ENCODE measurements around the gene GPR21.

GPR21 gene

DNA sequence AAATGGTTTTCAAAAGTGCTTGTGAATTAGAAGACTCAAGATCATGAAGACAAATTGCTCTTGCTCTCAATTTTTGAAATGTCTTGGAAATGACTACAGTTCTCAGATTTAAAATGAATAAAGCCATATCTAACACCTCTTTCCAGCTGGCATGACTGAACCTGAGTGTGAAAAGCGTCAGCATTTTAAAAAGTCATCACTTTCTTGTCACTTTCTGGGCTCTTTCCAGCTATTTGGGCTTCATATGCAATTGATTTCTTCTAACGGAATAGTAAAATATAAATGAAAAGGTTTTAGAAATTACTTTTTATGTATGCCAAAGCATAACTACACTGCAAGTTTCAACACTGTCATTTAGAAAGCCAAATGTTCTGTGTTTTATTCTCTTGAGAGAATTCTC is 2.3 kb downstream of the GPR21 start:
- POLR2A ChIA-PET (ENCODE audit: low non-redundant PET) = no interaction called here
- no peak overlapping the region for H3K27ac ChIP-seq
- DNase-seq (ENCODE audit: low spot score) = no peak
- CTCF ChIA-PET = interaction anchor here (0.6 kb wide), 1 partner anchor 1284 kb away, joined by 3 read pairs; no protein-coding TSS in a partner anchor
- TF ChIP-seq, protein P1, sequence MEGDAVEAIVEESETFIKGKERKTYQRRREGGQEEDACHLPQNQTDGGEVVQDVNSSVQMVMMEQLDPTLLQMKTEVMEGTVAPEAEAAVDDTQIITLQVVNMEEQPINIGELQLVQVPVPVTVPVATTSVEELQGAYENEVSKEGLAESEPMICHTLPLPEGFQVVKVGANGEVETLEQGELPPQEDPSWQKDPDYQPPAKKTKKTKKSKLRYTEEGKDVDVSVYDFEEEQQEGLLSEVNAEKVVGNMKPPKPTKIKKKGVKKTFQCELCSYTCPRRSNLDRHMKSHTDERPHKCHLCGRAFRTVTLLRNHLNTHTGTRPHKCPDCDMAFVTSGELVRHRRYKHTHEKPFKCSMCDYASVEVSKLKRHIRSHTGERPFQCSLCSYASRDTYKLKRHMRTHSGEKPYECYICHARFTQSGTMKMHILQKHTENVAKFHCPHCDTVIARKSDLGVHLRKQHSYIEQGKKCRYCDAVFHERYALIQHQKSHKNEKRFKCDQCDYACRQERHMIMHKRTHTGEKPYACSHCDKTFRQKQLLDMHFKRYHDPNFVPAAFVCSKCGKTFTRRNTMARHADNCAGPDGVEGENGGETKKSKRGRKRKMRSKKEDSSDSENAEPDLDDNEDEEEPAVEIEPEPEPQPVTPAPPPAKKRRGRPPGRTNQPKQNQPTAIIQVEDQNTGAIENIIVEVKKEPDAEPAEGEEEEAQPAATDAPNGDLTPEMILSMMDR (conservative IDR thresholded peaks at IDR 0.05; ENCODE audit: low read depth) = no peak

DNA sequence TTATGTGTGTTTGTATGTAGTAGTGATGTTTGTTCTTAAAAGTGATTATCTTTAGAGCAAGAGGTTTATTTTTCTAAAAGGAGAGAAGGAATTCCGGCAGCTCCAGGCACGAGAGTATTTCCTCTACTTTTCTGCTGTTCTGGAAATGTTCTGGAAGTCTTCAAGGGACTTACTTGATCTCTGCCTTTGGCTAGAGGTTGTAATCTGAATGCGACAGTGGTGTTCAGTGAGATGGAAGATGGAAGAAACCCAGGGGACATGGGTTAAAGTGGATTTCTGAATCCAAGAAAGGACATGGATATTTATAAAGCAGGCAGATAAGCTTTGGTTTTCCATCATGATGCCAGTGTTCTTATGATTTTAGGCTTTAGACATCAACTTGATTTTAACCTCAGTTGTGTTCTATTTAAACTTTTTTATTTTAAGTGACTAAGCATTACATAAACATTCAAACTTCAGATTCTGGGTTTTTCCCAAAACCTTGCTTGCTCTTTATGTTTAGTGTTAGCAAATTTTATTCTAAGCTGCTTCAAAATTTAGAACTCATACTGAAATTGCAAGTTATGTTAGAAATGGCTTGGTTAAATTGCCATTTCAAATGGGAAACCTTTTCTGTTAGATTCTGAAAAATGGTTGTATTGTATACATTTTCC is 3.6 kb downstream of the GPR21 start:
- DNase-seq (ENCODE audit: low spot score) = no peak
- H3K27ac ChIP-seq = no peak overlapping the region
- TF ChIP-seq, protein P1 (conservative IDR thresholded peaks at IDR 0.05; ENCODE audit: low read depth) = no peak
- POLR2A ChIA-PET (ENCODE audit: low non-redundant PET) = no interaction called here
- CTCF ChIA-PET = no interaction called here

DNA sequence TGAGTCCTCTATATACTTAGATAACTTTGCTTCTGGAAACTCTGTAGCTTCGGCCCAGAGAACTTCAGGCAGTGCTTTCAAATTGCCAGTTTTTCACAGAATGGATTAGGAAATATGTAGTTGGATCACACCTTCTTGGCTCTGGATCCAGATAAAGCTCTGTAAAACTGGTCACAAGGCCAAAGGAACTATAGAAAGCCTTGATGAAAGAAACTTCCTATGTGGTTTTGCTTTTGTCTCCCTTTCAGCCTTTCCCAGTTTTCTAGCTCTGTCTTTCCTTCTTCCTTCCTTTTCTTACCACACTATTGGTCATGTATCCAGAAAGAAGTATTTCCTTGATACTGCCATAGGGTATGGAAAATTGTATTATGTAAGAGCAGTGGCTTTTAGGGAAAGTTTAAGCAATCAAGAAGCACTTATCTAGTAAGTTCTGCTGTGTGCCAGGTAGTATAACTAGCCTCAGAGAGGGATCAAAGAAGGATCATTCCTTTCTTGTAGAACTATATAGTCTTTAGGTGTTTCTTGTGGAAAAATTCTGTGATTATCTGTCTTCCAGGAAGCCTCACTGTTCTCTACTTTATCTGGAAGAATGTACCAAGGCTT is 6.3 kb downstream of the GPR21 start:
- ChIA-PET POLR2A (ENCODE audit: low non-redundant PET) (no interaction called here), CTCF (interaction anchor here (0.7 kb wide), 1 partner anchor 13 kb away, joined by 4 read pairs; no protein-coding TSS in a partner anchor)
- no peak overlapping the region for H3K27ac ChIP-seq
- no peak for DNase-seq (ENCODE audit: low spot score)
- TF ChIP-seq, protein P1 (conservative IDR thresholded peaks at IDR 0.05; ENCODE audit: low read depth) = no peak

DNA sequence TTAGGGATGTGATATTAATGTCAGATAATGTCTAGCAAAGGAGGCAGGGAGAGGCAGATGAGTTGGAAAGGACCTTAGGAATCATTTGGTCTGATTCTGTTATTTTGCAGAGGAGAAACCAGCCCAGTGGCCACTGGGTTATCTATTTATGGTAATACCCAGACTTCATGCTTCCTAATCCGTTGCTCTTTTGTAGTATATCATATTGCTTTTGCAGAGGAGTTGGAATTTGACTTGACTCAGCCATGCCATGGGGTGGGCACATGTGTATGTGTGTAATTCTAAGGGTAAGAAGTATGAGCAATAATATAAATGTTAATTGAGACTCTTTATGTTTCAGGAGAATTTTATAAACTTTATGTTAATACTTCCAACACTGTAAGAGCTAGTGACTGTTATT is 7.3 kb downstream of the GPR21 start:
- no peak for DNase-seq (ENCODE audit: low spot score)
- TF ChIP-seq, protein P1 (conservative IDR thresholded peaks at IDR 0.05; ENCODE audit: low read depth) = no peak
- CTCF ChIA-PET = no interaction called here
- H3K27ac ChIP-seq = no peak overlapping the region
- POLR2A ChIA-PET (ENCODE audit: low non-redundant PET) = no interaction called here

DNA sequence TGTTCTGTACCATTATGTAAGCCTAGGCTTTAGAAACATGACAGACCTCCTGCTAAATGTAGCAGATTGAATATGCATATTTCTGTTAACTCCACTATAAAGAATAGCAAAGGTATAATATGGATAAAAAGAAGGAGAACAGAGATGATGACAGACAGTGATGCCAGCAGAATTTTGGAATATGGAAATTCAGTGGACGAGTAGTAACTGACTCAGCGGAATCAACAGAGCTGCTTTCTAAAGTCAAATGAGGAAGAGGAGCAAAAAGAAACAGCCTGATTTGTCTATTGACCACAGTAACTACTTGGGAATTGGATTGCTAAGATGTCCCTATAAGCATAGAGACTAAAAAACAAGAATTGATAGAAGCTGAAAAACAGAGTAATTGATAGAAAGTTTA is 8.0 kb downstream of the GPR21 start:
- DNase-seq (ENCODE audit: low spot score) = no peak
- POLR2A ChIA-PET (ENCODE audit: low non-redundant PET) = no interaction called here
- CTCF ChIA-PET = no interaction called here
- H3K27ac ChIP-seq = no peak overlapping the region
- TF ChIP-seq, protein P1 (conservative IDR thresholded peaks at IDR 0.05; ENCODE audit: low read depth) = no peak

DNA sequence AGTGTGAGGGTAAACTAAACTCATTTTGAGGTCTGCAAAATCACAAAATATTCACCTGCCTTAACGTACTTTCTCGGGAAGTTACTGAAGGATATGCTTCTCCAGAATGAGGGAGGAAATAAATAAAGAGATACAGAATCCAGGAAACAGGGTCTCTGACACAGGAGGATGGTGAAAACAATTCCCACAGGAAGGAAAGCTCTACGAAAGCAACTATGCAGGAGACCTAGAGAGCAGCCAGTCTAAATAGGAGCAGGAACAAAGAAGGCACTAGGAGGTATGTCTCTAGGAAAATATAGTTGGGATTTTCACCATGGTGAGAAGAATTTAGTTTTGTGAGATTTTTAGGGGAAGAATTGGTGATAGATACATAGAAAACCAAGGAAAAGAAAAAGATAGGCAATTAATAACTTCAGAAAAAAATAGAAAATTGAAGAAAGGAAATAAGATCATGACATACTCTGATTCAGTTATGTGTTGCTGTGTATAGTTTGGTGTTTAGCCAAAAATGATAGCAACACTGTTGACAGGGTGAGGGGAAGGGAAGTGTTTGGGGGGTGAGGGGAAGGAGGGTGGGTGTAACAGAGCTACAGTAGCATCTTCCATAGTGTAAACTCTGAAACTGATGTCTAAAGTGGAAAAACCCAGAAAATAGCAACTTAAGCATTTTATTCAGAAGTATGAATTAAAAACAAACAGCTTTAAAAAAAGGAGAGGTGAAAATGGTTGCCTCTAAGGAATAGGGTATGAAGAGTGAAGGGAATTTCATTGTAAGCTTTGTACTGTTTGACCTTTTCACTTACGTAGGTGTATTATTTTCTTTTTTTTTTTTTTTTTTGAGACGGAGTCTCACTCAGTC is 9.8 kb downstream of the GPR21 start:
- DNase-seq (ENCODE audit: low spot score) = no peak
- CTCF ChIA-PET = interaction anchor here (0.6 to 0.7 kb wide), 2 partner anchors 23 to 139 kb away, joined by 4 read pairs; no protein-coding TSS in a partner anchor
- H3K27ac ChIP-seq = peak overlapping the region; percentile 32
- TF ChIP-seq, protein P1 (conservative IDR thresholded peaks at IDR 0.05; ENCODE audit: low read depth) = no peak
- POLR2A ChIA-PET (ENCODE audit: low non-redundant PET) = no interaction called here

Data from RWPE1 (cell line).